ENCODE results near the gene NSRP1. TPM values are rescaled to one million over a fixed set of nuclear protein-coding genes. Genes with fewer than 3 reads are reported as not detected.

The NSRP1 gene
- total and polyA plus RNA-seq, 2 of the 13 experiments (the other 11 are each of a cell fraction or from before 2014, with no cell fraction given): 7.0 to 14.3 TPM

- ChIA-PET POLR2A (interaction anchor here (1.5 to 1.9 kb wide), 2 partner anchors 10 to 14 kb away, joined by 4 to 5 read pairs; no protein-coding TSS in a partner anchor), CTCF (ENCODE audit: low intra/inter-chr PET ratio, low total read pairs) (no interaction called here)
- Histone ChIP-seq H3K79me2 (ENCODE audit: insufficient read depth, low read length) (no peaks in the 10 kb centered on the region), H3K9ac (ENCODE audit: insufficient read depth, low read depth, low read length) (no peak overlapping the region), H3K27ac (ENCODE audit: extremely low read length, insufficient read depth, low read length) (no peak overlapping the region), H3K36me3 (replicated peaks in 1 of 2; ENCODE audit: control insufficient read depth in 1 of 2, insufficient read depth in 2 of 2, low read length in 2 of 2) (peaks cover 0 to 2% of the 10 kb centered on the region in 2 experiments; a peak in 3 of 5 replicates), H3K27me3 (ENCODE audit: control insufficient read depth in 1 of 2, insufficient read depth in 2 of 2, low read length in 2 of 2) (no peaks in the 10 kb centered on the region), H3K4me3 (replicated peaks in 1 of 3; ENCODE audit: insufficient read depth in 1 of 3, low read depth in 2 of 3, low read length in 3 of 3) (no peak overlapping the region), H3K4me1 (ENCODE audit: insufficient read depth, low read length) (no peaks in the 10 kb centered on the region), H3K4me2 (ENCODE audit: low read depth, low read length) (no peak overlapping the region), H4K20me1 (ENCODE audit: insufficient read depth, low read length) (no peaks in the 10 kb centered on the region), H3K9me3 (ENCODE audit: low read length) (no peaks in the 10 kb centered on the region), H2AFZ (ENCODE audit: low read length) (no peak overlapping the region)
- DNase-seq (ENCODE audit: low spot score) (no peak), ATAC-seq (no peak; the same call in 2 of the 3 replicates), FAIRE-seq (no peak)
- TF ChIP-seq NFYC (CRISPR knock-in tag; IDR thresholded peaks at IDR 0.05) (no peak), STAT5B (CRISPR knock-in tag; IDR thresholded peaks at IDR 0.05) (no peak), ZBTB21 (CRISPR knock-in tag; IDR thresholded peaks at IDR 0.05) (no peak), RARA (CRISPR knock-in tag; IDR thresholded peaks at IDR 0.05) (no peak), ZKSCAN5 (CRISPR knock-in tag; IDR thresholded peaks at IDR 0.05) (no peak), ELF3 (CRISPR knock-in tag; IDR thresholded peaks at IDR 0.05) (no peak), FOXK1 (CRISPR knock-in tag; IDR thresholded peaks at IDR 0.05; ENCODE audit: borderline replicate concordance, low read depth) (no peak), ARHGAP35 (CRISPR knock-in tag; IDR thresholded peaks at IDR 0.05; ENCODE audit: borderline replicate concordance) (no peak), NRL (CRISPR knock-in tag; IDR thresholded peaks at IDR 0.05; ENCODE audit: borderline replicate concordance) (no peak), NR2F1 (CRISPR knock-in tag; IDR thresholded peaks at IDR 0.05) (no peak), RFXANK (CRISPR knock-in tag; IDR thresholded peaks at IDR 0.05) (no peak), SAFB2 (CRISPR knock-in tag; IDR thresholded peaks at IDR 0.05; ENCODE audit: borderline replicate concordance, low read depth) (no peak), ZNF552 (CRISPR knock-in tag; IDR thresholded peaks at IDR 0.05; ENCODE audit: borderline replicate concordance) (no peak)
- BruUV-seq (replicated peaks): no TSS peak
- 97% methylated on average over 5 of the region's 11 CpGs for WGBS (ENCODE audit: low lambda C conversion rate)
- in situ Hi-C loops (cut with HindIII; ENCODE audit: extremely low pct_ligation_motif_present, low pct_unique_long_range_greater_than_20kb): no loop called here
- intact Hi-C loops (cut with micrococcal nuclease; ENCODE audit: unreplicated experiment): no loop called here
Measured at GRCh38 chr17:30212750-30213149, 96.1 kb downstream of the NSRP1 start.

Data from HepG2 (cell line).